HepG2 (cell line): ENCODE results near the gene SLC26A3. TPM values are rescaled to one million over a fixed set of nuclear protein-coding genes. Genes with fewer than 3 reads are reported as not detected.

Source experiments
- ELF3 ChIP-seq: IDR thresholded peaks from 2 replicates; pipeline ENCODE4 v1.6.1; 2016; ENCODE audit warnings: missing genetic modification reagents, missing compliant biosample characterization
- MIER3 ChIP-seq: IDR thresholded peaks from 2 replicates; pipeline ENCODE4 v1.6.1; 2016; ENCODE audit warnings: missing compliant biosample characterization, borderline replicate concordance
- MXI1 ChIP-seq: IDR thresholded peaks from 3 replicates; pipeline ENCODE4 v1.6.1; 2012; ENCODE audit warnings: low read depth, low read length, inconsistent platforms, borderline replicate concordance
- MYC ChIP-seq: sonication (generic); formaldehyde crosslinking; IDR thresholded peaks from 2 replicates; pipeline ENCODE4 v1.9.0; 2021; ENCODE audit warnings: missing genetic modification reagents, borderline replicate concordance
- PITX1 ChIP-seq: sonication (generic); formaldehyde crosslinking; IDR thresholded peaks from 2 replicates; pipeline ENCODE4 v1.5.1; 2020; ENCODE audit warnings: mild to moderate bottlenecking, missing genetic modification reagents
- SRSF4 ChIP-seq: fragments of 200-400 bp; formaldehyde crosslinking; IDR thresholded peaks from one replicate; pipeline ENCODE4 v1.6.1; 2018; ENCODE audit warnings: mild to moderate bottlenecking, low read depth, low read length, moderate library complexity; ENCODE audit not compliant: poor library complexity, severe bottlenecking
- ZNF264 ChIP-seq: sonication (generic); formaldehyde crosslinking; IDR thresholded peaks from 2 replicates; pipeline ENCODE4 v1.4.0; 2020; ENCODE audit warnings: missing genetic modification reagents
- ZNF343 ChIP-seq: sonication (generic); formaldehyde crosslinking; IDR thresholded peaks from 2 replicates; pipeline ENCODE4 v1.4.0; 2020; ENCODE audit warnings: mild to moderate bottlenecking, missing genetic modification reagents
- ZNF350 ChIP-seq: sonication (generic); formaldehyde crosslinking; IDR thresholded peaks from 2 replicates; pipeline ENCODE4 v1.4.0; 2020; ENCODE audit warnings: mild to moderate bottlenecking, low read depth, missing genetic modification reagents, borderline replicate concordance
- ZNF543 ChIP-seq: sonication (generic); formaldehyde crosslinking; IDR thresholded peaks from 2 replicates; pipeline ENCODE4 v1.4.0; 2020; ENCODE audit warnings: mild to moderate bottlenecking, missing genetic modification reagents
- ZNF564 ChIP-seq: sonication (generic); formaldehyde crosslinking; IDR thresholded peaks from 2 replicates; pipeline ENCODE4 v1.8.1; 2023; ENCODE audit warnings: mild to moderate bottlenecking, missing genetic modification reagents
- polyA plus RNA-seq, 8 experiments: library from polyadenylated mRNA; depleted of rRNA in 3 of 8; stranded (reverse) in 7 of 8; unstranded in 1 of 8; fragments of >200 nt; fragmentation: Illumina TruSeq in 4 of 8; extraction: Trizol in 4 of 8; gene quantifications; 2 replicates each; pipeline versions ENCODE4 v1.2.1 to v1.2.3, GENCODE V29; 2011 to 2016; ENCODE audit warnings: low read depth in 4 of 8, missing spikeins in 1 of 8, mixed read lengths in 1 of 8; ENCODE audit not compliant: insufficient read depth in 1 of 8
- total RNA-seq, 5 experiments: library from RNA; depleted of rRNA; stranded (reverse); fragments of >200 nt; fragmentation: Illumina TruSeq; extraction: Trizol; gene quantifications; 2 replicates each; pipeline ENCODE4 v1.2.3, GENCODE V29; 2016; ENCODE audit warnings: low read depth in 1 of 5
- TF ChIP-seq, protein P1 (sequence below): sonication (generic); formaldehyde crosslinking; IDR thresholded peaks from 2 replicates; pipeline ENCODE4 v1.4.0; 2020; ENCODE audit warnings: low read depth, missing genetic modification reagents
- TF ChIP-seq, protein P2 (sequence below): sonication (generic); formaldehyde crosslinking; IDR thresholded peaks from 2 replicates; pipeline ENCODE4 v1.4.0; 2020; ENCODE audit warnings: missing genetic modification reagents
- TF ChIP-seq, protein P3 (sequence below): IDR thresholded peaks from 2 replicates; pipeline ENCODE4 v1.6.1; 2016; ENCODE audit warnings: low read depth
- TF ChIP-seq, protein P4 (sequence below): sonication (generic); formaldehyde crosslinking; IDR thresholded peaks from 2 replicates; pipeline ENCODE4 v1.4.0; 2020; ENCODE audit warnings: missing genetic modification reagents, borderline replicate concordance
- TF ChIP-seq, protein P5 (sequence below): sonication (generic); formaldehyde crosslinking; IDR thresholded peaks from 2 replicates; pipeline ENCODE4 v1.4.0; 2020; ENCODE audit warnings: missing genetic modification reagents
- TF ChIP-seq, protein P6 (sequence below): sonication (generic); formaldehyde crosslinking; IDR thresholded peaks from 2 replicates; pipeline ENCODE4 v1.4.0; 2020; ENCODE audit warnings: low read depth, mild to moderate bottlenecking, missing genetic modification reagents

SLC26A3 gene
- total and polyA plus RNA-seq, 2 of the 13 experiments (the other 11 are each of a cell fraction or from before 2014, with no cell fraction given), result 0.11 to 0.30 TPM

DNA sequence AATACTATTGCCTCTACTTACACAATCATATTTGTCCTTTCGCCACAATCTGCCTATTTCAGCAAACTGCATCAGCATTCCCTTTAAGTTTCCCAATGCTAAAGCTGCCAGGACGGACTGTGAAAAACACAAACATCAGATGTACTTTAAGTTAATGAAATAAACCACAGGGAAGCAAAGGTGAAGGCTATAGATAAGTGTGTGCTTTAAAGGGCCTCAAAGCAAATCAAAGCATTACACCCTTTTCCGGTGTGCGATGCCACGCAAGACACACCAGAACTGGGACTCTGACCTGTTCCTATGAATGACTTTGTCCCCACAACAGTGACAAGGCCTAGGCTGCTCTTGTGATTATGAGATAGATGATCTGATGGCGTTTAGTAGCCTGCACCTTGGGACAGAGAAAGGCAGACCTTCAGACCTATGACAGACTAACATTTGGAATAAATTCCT lies 23.4 kb downstream of the SLC26A3 start (continued):
- TF ChIP-seq ZNF264 (CRISPR knock-in tag) (peak; percentile 70), PITX1 (CRISPR knock-in tag) (peak; percentile 93), MXI1 (peak; percentile 30; the same call in 1 of the 3 replicates), MIER3 (CRISPR knock-in tag) (peak; percentile 97), SRSF4 (no peak), ZNF564 (CRISPR knock-in tag) (0 out of 2 replicates have a peak, but pooled peaks have one; percentile 42), ZNF543 (CRISPR knock-in tag) (peak; percentile 83; the same call in 1 of the 2 replicates), ELF3 (CRISPR knock-in tag) (peak; percentile 93), ZNF350 (CRISPR knock-in tag) (0 out of 2 replicates have a peak, but pooled peaks have one; percentile 55), MYC (CRISPR knock-in tag) (peak; percentile 36; the same call in 1 of the 2 replicates), ZNF343 (CRISPR knock-in tag) (0 out of 2 replicates have a peak, but pooled peaks have one; percentile 45)
- TF ChIP-seq, protein P1, sequence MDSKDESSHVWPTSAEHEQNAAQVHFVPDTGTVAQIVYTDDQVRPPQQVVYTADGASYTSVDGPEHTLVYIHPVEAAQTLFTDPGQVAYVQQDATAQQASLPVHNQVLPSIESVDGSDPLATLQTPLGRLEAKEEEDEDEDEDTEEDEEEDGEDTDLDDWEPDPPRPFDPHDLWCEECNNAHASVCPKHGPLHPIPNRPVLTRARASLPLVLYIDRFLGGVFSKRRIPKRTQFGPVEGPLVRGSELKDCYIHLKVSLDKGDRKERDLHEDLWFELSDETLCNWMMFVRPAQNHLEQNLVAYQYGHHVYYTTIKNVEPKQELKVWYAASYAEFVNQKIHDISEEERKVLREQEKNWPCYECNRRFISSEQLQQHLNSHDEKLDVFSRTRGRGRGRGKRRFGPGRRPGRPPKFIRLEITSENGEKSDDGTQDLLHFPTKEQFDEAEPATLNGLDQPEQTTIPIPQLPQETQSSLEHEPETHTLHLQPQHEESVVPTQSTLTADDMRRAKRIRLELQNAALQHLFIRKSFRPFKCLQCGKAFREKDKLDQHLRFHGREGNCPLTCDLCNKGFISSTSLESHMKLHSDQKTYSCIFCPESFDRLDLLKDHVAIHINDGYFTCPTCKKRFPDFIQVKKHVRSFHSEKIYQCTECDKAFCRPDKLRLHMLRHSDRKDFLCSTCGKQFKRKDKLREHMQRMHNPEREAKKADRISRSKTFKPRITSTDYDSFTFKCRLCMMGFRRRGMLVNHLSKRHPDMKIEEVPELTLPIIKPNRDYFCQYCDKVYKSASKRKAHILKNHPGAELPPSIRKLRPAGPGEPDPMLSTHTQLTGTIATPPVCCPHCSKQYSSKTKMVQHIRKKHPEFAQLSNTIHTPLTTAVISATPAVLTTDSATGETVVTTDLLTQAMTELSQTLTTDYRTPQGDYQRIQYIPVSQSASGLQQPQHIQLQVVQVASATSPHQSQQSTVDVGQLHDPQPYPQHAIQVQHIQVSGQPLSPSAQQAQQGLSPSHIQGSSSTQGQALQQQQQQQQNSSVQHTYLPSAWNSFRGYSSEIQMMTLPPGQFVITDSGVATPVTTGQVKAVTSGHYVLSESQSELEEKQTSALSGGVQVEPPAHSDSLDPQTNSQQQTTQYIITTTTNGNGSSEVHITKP (CRISPR knock-in tag), result peak; percentile 61; the same call in 1 of the 2 replicates
- TF ChIP-seq, protein P2, sequence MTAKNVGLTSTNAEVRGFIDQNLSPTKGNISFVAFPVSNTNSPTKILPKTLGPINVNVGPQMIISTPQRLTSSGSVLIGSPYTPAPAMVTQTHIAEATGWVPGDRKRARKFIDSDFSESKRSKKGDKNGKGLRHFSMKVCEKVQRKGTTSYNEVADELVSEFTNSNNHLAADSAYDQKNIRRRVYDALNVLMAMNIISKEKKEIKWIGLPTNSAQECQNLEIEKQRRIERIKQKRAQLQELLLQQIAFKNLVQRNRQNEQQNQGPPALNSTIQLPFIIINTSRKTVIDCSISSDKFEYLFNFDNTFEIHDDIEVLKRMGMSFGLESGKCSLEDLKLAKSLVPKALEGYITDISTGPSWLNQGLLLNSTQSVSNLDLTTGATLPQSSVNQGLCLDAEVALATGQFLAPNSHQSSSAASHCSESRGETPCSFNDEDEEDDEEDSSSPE (CRISPR knock-in tag), result peak; percentile 57
- TF ChIP-seq, protein P3, sequence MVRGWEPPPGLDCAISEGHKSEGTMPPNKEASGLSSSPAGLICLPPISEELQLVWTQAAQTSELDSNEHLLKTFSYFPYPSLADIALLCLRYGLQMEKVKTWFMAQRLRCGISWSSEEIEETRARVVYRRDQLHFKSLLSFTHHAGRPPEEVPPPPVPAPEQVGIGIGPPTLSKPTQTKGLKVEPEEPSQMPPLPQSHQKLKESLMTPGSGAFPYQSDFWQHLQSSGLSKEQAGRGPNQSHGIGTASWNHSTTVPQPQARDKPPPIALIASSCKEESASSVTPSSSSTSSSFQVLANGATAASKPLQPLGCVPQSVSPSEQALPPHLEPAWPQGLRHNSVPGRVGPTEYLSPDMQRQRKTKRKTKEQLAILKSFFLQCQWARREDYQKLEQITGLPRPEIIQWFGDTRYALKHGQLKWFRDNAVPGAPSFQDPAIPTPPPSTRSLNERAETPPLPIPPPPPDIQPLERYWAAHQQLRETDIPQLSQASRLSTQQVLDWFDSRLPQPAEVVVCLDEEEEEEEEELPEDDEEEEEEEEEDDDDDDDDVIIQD, result peak; percentile 90
- TF ChIP-seq, protein P4, sequence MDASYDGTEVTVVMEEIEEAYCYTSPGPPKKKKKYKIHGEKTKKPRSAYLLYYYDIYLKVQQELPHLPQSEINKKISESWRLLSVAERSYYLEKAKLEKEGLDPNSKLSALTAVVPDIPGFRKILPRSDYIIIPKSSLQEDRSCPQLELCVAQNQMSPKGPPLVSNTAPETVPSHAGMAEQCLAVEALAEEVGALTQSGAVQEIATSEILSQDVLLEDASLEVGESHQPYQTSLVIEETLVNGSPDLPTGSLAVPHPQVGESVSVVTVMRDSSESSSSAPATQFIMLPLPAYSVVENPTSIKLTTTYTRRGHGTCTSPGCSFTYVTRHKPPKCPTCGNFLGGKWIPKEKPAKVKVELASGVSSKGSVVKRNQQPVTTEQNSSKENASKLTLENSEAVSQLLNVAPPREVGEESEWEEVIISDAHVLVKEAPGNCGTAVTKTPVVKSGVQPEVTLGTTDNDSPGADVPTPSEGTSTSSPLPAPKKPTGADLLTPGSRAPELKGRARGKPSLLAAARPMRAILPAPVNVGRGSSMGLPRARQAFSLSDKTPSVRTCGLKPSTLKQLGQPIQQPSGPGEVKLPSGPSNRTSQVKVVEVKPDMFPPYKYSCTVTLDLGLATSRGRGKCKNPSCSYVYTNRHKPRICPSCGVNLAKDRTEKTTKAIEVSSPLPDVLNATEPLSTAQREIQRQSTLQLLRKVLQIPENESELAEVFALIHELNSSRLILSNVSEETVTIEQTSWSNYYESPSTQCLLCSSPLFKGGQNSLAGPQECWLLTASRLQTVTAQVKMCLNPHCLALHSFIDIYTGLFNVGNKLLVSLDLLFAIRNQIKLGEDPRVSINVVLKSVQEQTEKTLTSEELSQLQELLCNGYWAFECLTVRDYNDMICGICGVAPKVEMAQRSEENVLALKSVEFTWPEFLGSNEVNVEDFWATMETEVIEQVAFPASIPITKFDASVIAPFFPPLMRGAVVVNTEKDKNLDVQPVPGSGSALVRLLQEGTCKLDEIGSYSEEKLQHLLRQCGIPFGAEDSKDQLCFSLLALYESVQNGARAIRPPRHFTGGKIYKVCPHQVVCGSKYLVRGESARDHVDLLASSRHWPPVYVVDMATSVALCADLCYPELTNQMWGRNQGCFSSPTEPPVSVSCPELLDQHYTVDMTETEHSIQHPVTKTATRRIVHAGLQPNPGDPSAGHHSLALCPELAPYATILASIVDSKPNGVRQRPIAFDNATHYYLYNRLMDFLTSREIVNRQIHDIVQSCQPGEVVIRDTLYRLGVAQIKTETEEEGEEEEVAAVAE (CRISPR knock-in tag), result peak; percentile 64; the same call in 1 of the 2 replicates
- TF ChIP-seq, protein P5, sequence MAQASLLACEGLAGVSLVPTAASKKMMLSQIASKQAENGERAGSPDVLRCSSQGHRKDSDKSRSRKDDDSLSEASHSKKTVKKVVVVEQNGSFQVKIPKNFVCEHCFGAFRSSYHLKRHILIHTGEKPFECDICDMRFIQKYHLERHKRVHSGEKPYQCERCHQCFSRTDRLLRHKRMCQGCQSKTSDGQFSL (CRISPR knock-in tag), result no peak
- TF ChIP-seq, protein P6, sequence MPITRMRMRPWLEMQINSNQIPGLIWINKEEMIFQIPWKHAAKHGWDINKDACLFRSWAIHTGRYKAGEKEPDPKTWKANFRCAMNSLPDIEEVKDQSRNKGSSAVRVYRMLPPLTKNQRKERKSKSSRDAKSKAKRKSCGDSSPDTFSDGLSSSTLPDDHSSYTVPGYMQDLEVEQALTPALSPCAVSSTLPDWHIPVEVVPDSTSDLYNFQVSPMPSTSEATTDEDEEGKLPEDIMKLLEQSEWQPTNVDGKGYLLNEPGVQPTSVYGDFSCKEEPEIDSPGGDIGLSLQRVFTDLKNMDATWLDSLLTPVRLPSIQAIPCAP (CRISPR knock-in tag), result no peak
